Measurements from ENCODE around the gene VSIR.

VSIR gene

DNA sequence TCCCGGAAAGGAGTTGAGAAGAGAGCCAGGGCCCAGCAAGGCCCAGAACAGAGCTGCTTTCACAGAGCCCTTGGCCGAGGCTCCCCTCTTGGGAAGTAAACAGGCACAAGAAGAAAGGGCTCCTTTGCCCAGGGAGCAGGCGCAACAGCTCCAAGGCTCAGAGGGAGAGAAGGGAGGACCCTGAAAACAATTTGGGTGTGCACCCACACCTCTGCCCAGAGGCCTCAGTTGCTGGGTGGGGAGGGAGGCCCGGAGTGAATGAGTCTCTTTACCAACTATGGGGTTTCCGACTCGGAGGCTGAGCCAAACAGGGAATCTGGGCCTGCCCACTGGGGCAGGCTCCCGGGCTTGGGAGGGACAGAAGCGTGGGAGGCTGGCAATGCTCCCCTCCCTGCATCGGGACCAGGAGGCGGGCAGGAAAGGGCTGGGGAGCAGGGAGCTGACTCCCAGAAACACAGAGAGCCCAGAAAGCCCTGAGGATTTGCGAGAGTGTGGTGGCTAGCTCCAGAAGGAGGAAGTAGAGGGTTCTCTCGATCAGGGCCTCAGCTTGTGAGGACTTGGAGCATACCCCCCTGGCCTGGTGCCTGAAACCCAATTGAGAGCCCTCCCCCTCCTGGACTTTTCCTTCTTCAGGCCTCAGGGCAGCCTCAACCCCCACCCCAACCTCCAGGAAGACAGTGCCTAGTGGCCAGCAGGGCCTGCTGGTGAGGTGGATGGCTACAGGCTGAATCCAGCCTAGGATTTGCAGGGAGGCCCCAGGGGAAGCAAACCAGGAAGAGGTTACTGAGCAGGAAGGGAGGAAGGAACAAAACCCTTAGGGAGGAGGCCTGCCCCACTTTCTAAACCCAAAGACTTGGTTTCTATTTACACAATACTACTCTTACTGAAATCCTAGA is 59.9 kb downstream of the VSIR start:
- DNase-seq (ENCODE audit: low read depth), result peak; percentile 84

DNA sequence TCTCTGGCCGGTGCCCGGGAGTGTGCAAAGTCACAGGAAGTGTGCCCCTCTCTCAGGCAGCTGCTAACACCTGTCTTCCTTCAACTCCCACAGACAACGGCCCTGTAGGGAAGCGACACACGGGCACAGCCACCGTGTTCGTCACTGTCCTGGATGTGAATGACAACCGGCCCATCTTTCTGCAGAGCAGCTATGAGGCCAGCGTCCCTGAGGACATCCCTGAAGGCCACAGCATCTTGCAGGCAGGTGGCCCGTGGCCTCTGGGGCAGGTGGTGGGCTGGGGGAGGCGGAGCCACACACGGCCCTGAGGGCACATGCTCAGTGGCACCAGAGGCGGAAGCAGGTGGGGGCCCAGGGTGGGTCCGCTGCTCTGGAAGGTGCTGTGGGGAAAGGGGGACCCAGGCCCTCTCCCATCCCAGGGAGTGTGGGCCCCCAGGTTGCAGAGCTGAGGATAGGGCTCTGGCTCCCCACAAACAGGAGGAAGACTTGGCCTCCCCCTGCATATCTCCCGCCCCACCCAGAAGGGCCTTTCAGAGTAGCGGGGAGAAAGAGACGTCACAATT is 60.7 kb downstream of the VSIR start:
- no peak for DNase-seq (ENCODE audit: low read depth)

DNA sequence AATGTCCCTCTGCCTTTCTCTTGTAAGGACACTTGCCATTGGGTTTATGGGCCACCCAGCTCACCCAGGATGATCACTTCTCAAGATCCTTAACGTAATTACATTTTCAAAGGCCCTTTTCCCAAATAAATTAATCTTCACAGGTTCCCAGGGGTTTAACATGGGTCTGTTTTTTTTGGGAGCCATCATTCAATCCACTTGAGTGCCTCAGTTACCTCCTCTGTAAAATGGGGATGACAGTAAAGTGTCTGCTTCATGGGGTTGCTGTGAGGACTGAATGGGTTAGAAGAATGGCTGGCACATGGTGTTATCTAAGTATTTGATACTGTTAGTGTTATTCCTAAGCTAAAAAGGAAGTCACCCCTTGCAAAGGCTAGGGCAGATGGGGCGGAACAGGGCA is 61.1 kb downstream of the VSIR start:
- no peak for DNase-seq (ENCODE audit: low read depth)

- no peak for DNase-seq (ENCODE audit: low read depth)
These were observed 62.2 kb downstream of the VSIR start for GRCh38 chr10:71711052-71711623.

DNA sequence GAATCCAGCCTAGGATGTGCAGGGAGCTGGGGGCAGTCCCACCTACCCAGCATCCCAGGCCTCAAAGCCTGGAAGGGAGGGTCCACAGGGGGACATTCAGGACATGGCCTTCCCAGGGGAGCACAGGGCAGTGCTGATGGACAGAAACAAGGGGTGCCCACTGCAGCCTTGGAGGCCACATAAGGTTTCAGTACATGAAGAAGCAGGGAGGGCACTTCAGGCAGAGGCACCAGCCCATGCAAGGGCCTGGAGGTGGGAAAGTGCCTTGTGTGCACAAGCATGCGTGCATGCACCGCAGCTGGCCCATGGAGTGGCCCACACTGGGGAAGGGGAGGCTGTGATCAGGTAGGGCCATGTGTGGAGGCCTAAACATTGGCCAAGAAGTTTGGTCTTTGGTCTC is 62.8 kb downstream of the VSIR start:
- DNase-seq (ENCODE audit: low read depth), result no peak

DNA sequence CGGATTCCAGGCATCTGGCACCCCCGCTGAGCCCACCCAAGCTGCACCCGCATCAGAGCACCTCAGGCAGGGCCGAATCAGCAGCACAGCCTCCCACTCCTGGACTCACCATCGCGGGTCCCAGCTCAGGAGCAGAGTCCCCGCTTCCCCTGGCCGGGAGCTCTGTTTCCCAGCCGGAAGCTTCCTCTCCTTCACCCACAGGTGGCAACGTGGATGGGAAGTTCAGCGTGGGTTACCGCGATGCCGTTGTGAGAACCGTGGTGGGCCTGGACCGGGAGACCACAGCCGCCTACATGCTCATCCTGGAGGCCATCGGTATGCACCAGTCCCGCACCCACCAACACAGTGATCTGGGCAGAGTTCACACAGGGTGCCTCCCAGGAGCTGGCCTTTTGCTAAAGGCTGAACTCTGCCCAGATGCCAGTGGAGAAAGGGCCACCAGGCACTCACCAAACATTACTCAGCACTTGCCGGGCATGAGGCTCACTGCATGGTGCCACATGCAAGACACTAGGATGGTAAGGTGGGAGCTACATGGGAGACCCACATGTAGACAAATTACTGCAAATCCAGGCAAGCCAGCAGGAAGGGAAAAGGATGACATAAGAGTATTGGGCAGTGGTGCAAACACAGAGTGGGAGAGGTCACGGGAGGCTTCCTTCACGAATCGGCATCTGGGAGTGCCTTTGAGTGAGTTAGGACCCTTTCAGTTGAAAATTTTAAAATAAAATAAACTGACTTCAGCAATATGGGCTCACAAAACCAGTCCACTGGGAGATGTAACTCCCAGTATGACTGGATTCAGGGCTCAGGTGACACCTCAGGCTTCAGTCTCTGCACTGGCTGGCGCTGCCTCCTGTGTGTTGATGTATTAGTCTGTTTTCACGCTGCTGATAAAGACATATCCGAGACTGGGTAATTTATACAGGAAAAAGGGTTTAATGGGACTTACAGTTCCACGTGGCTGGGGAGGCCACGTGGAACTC is 64.1 kb downstream of the VSIR start:
- no peak for DNase-seq (ENCODE audit: low read depth)

DNA sequence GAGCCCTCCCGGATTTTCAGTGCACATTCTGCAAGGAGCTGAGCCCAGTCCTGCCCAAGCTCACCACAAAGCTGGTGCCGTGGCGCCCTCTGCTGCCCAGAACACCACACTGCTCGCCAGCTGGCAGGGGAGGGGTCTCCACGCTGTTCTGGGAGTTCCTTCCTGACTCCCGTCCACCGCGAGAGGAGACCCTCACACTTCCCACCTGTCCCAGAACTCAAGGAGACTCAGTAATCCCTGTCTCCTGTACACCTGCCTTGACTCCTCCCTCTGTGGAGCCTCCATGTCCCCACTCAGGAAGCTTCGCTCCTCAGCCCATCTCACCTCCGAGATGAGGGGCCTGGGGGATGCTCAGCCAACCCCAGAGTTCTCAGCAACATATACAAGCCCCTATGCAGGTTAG is 65.0 kb downstream of the VSIR start:
- DNase-seq (ENCODE audit: low read depth), result no peak

DNA sequence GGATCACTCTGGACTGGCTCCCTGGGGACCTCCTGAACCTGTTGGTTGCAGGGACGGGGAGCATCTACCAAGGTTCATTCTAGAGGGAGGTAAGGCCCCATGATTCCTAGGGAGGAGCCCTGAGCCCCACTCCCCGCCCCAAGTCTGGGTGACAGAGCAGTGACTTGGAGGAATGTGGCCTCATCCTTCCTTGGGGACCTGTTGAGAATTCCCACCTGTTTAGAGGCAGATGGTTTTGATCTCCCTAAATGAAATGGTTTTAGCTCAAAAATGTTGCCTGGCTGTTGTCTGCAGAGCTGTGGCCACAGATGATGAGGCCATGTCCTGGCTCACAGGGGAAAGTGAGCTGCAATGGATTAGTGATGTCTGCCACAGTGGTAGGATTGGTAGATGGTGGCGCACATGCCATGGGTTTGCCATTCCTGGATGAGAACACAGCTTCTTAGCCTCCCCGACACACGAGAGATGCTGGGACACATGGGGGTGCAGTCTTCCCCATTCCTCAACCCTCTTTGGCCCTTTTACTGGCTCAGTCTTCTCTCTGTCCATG is 66.0 kb downstream of the VSIR start:
- DNase-seq (ENCODE audit: low read depth), result no peak

DNA sequence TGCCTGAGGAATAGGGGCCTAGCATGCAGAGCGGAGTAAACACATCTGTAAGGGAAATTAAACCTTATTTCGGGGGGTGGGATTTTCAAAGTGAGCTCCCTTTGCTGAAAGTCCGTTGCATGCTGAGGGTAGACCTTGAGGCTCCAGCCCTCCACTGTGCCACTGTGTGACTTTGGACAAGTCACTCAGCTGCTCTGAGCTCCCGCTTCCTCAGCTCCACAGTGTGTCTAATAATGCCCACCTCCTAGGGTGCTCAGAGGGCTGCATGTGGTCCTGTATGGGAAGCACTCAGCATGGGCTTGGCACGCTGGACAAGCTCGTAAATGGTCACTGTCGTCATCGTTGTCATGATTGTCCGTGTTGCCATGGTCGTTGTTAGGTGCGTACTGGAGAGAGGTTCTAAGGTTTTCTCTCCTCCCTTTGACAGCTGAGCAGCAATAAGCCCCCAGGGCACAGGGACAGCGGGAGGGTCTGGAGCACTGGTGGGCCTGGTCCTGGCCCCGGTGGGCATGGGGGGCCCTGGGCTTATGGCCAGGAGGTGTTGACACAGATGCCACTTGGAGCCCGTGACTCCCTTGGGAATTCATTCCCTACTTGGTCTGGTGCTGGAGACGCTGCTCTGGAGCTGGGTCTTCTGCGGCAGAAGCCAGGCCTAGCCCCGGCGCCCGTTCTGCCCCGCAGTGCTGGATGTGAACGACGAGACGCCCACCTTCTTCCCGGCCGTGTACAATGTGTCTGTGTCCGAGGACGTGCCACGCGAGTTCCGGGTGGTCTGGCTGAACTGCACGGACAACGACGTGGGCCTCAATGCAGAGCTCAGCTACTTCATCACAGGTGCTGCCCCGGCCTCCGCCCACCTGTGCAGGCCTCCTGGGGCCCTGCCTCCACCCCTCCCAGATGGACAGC is 66.9 kb downstream of the VSIR start:
- no peak for DNase-seq (ENCODE audit: low read depth)

DNA sequence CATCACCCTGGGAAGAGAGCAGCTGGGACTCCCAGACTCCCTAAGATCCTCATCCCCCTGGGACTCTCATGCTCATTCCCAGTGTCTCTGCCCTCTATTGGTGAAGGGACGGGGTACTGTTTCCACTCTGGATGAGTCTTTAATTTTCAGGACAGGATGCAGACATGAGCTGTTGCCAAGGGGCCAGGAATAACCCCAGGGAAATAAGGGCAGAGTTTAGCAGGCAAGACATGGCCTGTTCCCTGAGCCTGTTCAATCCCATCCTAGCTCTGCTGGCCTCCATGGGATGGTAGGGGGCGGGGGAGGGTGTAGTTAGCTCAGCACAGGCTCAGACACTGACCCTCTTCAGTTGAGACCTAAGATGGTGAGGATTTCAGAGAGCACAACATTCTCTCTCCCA is 67.7 kb downstream of the VSIR start:
- no peak for DNase-seq (ENCODE audit: low read depth)

DNA sequence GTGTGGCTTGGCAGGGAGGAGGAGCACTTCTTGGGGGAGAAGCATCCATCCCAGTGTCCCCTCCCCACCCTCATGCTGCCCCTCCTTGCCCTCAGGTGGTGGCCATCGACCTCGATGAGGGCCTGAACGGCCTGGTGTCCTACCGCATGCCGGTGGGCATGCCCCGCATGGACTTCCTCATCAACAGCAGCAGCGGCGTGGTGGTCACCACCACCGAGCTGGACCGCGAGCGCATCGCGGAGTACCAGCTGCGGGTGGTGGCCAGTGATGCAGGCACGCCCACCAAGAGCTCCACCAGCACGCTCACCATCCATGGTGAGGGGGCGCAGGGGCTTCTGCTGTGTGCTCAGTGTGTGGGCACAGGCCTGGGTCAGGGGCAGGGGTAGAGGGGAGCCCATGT is 68.5 kb downstream of the VSIR start:
- DNase-seq (ENCODE audit: low read depth), result no peak

- DNase-seq (ENCODE audit: low read depth), result no peak
These were observed 69.7 kb downstream of the VSIR start for GRCh38 chr10:71703577-71703976.

GRCh38 chr10:71701496-71702132 is 71.7 kb downstream of the VSIR start:
- DNase-seq (ENCODE audit: low read depth), result no peak

DNA sequence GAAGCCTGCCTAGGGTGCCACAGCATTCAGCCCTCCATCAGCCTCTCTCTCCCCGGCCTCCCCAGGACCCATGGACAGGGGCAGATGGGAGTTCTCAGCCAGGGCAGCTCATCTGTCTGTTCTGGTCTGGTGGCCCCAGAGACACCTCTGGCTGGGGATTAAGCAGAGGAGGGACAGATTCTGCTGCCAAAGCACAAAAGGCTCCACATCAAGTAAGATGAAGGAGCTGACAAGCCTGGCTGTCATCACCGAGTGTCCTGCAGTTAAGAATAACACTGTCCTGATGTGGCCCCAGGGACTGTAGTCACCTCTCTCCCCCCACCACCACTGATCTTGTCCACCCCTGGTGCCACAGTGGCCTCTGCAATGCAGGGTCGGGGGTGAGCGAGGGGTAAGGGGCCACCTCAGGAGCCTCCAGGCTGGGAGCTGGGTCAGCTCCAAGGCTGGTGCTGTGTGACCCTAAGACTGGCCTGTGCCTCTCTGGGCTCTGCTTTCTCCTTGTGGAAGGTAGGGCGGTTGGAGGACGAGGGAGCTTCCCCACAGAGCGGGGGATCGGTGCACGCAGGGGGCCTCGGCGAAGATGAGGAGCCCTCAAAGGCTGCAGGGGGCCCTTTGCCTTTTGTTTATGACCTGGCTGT is 72.5 kb downstream of the VSIR start:
- no peak for DNase-seq (ENCODE audit: low read depth)

GRCh38 chr10:71698737-71699136 is 74.6 kb downstream of the VSIR start:
- DNase-seq (ENCODE audit: low read depth), result no peak

DNA sequence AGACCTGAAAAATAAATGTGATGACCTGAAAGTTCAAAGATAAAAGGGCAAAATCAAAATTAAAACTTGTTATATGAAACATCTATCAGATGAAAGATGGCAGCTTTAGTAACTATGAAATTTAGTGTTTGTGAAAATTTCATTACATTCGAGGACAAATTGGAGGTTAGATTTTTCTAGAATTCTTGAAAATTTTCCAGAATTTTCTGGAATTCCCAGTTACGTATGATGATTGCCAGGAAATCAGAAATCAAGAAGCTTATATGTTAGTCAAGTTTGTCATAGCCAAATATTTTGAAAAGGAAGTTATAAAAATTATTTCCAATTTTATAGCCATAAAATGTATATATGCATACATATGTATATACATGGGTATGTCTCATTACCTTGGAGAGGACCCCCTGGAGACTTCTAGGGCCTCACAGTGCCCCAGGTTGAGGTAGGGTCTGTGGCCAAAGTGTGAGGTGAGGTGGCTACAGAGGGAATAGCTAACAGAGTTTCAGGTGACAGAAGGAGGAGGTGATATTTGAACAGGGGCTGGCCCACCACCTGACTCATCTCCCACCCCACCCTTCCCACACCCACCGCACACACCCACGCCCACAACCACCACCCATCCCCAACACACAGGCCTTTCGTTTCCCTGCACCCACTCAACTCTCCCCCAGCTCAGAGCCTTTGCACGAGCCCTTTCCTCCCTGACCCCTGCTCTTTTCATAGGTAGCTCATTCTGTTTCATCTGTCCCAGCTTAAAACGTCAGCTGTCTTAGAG is 75.2 kb downstream of the VSIR start:
- no peak for DNase-seq (ENCODE audit: low read depth)

Measured in GM04504 (cell line).